MG63 (cell line): ENCODE results near the gene B4GALT6. TPM values are rescaled to one million over a fixed set of nuclear protein-coding genes. Genes with fewer than 3 reads are reported as not detected.

Experiments used
- DNase-seq: peaks from one replicate; pipeline ENCODE4 v3.0.0-alpha.2; 2020
- H3K27me3 ChIP-seq: fragments of 250-450 bp; sonication (Bioruptor Pico); 2 replicates; pipeline ENCODE4 v1.5.1; 2020; ENCODE audit warnings: mild to moderate bottlenecking, moderate library complexity
- H3K36me3 ChIP-seq: fragments of 250-450 bp; sonication (Bioruptor Pico); 2 replicates; pipeline ENCODE4 v1.5.1; 2020; ENCODE audit warnings: mild to moderate bottlenecking, moderate library complexity
- H3K4me3 ChIP-seq: fragments of 250-450 bp; sonication (Bioruptor Pico); 2 replicates; pipeline ENCODE4 v1.5.1; 2020; ENCODE audit warnings: mild to moderate bottlenecking, moderate library complexity
- H3K9me3 ChIP-seq: fragments of 250-450 bp; sonication (Bioruptor Pico); 2 replicates; pipeline ENCODE4 v1.5.1; 2020; ENCODE audit warnings: mild to moderate bottlenecking, moderate library complexity
- total RNA-seq: library from RNA; depleted of rRNA; stranded (reverse); fragments of >200 nt; shearing (Covaris generic); gene quantifications from 2 replicates; pipeline ENCODE4 v1.2.3, GENCODE V29; 2014; ENCODE audit warnings: low replicate concordance

The B4GALT6 gene
- total RNA-seq, 1 experiment from 2014 or later, result 1.7 TPM

DNA sequence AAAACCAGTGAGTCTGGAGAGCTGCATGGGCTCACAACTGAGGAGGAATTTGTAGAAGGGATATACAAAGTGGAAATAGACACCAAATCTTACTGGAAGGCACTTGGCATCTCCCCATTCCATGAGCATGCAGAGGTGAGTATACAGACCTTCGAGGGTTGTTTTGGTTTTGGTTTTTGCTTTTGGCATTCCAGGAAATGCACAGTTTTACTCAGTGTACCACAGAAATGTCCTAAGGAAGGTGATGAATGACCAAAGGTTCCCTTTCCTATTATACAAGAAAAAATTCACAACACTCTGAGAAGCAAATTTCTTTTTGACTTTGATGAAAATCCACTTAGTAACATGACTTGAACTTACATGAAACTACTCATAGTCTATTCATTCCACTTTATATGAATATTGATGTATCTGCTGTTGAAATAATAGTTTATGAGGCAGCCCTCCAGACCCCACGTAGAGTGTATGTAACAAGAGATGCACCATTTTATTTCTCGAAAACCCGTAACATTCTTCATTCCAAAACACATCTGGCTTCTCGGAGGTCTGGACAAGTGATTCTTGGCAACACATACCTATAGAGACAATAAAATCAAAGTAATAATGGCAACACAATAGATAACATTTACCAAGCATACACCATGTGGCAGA, 89.1 kb downstream of the B4GALT6 start:
- H3K36me3 ChIP-seq, result no peaks in the 10 kb centered on the region
- H3K9me3 ChIP-seq, result no peaks in the 10 kb centered on the region
- no peaks in the 10 kb centered on the region for H3K27me3 ChIP-seq
- no peak overlapping the region for H3K4me3 ChIP-seq
- DNase-seq, result no peak

DNA sequence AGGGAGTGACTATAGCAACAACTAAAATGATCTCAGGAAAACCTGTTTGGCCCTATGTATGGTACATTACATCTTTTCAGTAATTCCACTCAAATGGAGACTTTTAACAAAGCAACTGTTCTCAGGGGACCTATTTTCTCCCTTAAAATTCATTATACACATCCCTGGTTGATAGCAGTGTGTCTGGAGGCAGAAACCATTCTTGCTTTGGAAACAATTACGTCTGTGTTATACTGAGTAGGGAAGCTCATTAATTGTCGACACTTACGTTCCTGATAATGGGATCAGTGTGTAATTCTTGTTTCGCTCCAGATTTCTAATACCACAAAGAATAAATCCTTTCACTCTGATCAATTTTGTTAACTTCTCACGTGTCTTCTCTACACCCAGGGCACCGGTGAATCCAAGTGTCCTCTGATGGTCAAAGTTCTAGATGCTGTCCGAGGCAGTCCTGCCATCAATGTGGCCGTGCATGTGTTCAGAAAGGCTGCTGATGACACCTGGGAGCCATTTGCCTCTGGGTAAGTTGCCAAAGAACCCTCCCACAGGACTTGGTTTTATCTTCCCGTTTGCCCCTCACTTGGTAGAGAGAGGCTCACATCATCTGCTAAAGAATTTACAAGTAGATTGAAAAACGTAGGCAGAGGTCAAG, 91.7 kb downstream of the B4GALT6 start:
- H3K27me3 ChIP-seq, result no peaks in the 10 kb centered on the region
- no peak overlapping the region for H3K4me3 ChIP-seq
- no peaks in the 10 kb centered on the region for H3K9me3 ChIP-seq
- DNase-seq, result no peak
- H3K36me3 ChIP-seq, result no peaks in the 10 kb centered on the region

DNA sequence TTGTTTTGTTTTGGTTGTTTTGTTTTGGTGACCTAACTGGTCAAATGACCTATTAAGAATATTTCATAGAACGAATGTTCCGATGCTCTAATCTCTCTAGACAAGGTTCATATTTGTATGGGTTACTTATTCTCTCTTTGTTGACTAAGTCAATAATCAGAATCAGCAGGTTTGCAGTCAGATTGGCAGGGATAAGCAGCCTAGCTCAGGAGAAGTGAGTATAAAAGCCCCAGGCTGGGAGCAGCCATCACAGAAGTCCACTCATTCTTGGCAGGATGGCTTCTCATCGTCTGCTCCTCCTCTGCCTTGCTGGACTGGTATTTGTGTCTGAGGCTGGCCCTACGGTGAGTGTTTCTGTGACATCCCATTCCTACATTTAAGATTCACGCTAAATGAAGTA, 92.8 kb downstream of the B4GALT6 start, which contains the start of gene TTR:
Gene TTR, plus strand, starts transcription at position 250 of the 400 bp plus-strand sequence. Its CDS starts 26 bp downstream, at position 276.
- H3K9me3 ChIP-seq, result no peaks in the 10 kb centered on the region
- H3K27me3 ChIP-seq, result no peaks in the 10 kb centered on the region
- no peaks in the 10 kb centered on the region for H3K36me3 ChIP-seq
- DNase-seq, result no peak
- no peak within 1 kb of the TSS for H3K4me3 ChIP-seq

DNA sequence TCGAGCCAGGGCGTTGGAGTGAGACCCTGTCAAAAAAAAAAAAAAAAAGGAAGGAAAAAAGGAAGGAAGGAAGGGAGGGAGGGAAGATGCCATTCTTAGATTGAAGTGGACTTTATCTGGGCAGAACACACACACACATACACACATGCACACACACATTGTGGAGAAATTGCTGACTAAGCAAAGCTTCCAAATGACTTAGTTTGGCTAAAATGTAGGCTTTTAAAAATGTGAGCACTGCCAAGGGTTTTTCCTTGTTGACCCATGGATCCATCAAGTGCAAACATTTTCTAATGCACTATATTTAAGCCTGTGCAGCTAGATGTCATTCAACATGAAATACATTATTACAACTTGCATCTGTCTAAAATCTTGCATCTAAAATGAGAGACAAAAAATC, 93.3 kb downstream of the B4GALT6 start:
- H3K9me3 ChIP-seq, result no peaks in the 10 kb centered on the region
- H3K4me3 ChIP-seq, result no peak overlapping the region
- no peak for DNase-seq
- H3K36me3 ChIP-seq, result no peaks in the 10 kb centered on the region
- no peaks in the 10 kb centered on the region for H3K27me3 ChIP-seq

DNA sequence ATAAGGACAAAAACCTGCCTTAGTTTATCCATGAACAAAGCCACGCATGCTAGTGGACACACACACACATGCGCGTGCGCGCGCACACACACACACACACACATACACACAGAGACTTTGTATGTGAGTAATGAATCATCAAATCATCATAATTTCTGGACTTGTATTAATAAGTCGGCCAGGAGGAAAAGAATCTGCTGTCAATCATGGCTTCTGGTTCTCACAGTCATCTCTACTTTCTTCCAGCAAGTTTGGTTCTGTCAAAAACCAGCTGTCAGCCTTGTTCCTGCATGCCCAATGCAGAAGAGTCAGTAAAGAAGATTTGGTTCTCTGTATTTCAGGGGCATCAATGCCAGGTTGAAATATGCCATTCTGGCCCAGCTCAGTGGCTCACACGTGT, 93.8 kb downstream of the B4GALT6 start:
- no peak for DNase-seq

DNA sequence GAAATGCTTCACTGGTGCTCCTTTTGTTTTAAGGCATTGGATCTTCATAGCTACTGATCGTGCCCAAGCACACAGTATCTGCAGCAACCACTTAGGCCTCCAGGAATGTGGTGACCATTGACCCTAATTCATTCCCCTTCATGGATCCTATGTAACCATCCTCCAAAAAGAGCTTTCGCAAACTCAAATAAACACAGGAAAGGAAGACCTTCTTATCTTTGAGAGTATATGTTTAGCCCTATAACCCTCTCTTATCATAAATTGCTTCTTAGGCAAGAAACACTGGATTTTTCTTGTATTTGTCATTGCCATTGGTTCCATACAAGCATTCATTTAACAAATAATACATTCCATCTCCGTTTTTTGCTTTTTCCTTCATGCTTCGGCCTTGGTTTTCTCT, 96.9 kb downstream of the B4GALT6 start:
- H3K9me3 ChIP-seq, result no peaks in the 10 kb centered on the region
- H3K27me3 ChIP-seq, result no peaks in the 10 kb centered on the region
- H3K36me3 ChIP-seq, result no peaks in the 10 kb centered on the region
- no peak for DNase-seq
- H3K4me3 ChIP-seq, result no peak overlapping the region

More for the DNA sequence above, 93.8 kb downstream of the B4GALT6 start:
- H3K9me3 ChIP-seq, result no peaks in the 10 kb centered on the region
- no peaks in the 10 kb centered on the region for H3K36me3 ChIP-seq
- no peaks in the 10 kb centered on the region for H3K27me3 ChIP-seq
- no peak overlapping the region for H3K4me3 ChIP-seq

DNA sequence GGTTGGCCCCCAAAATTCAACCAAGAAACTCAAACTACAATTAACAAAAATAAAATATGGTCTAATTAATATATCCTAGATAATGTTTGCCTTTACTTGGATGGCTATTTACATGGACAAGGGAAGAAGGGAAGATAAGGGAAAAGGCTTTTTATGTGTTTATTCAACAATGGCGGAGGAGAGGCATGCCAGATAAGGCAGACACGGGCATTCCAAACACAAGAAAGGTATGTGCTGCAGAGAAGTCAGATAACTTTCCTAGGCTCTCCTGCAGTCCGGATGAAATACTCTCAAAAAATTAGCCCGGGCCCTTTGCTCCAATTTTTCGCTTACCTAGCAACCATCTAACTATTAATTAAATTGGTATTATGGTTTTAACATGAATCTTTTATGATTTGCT, 97.8 kb downstream of the B4GALT6 start:
- H3K9me3 ChIP-seq, result no peaks in the 10 kb centered on the region
- H3K4me3 ChIP-seq, result no peak overlapping the region
- H3K36me3 ChIP-seq, result no peaks in the 10 kb centered on the region
- no peaks in the 10 kb centered on the region for H3K27me3 ChIP-seq
- no peak for DNase-seq

DNA sequence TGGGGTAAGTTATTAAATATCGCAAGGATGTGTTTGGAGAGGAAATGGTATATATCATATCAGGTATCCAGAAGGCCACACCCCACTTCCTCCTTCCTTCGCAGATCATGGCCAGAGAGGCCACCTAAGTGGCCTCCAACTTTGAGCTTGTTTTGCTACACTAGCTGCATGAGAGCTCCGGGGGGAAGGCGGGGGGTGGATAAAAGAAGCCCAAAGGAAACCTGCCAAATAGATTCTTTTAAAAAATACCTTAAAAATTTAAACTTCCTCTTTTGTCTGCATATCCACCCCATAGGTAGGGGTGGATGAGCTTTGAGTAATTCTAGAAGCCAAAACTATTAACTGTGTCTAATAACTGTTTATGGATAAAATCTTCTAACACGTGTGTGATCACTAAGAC, 98.4 kb downstream of the B4GALT6 start:
- DNase-seq, result no peak
- Histone ChIP-seq H3K36me3 (no peaks in the 10 kb centered on the region), H3K9me3 (no peaks in the 10 kb centered on the region), H3K4me3 (no peak overlapping the region), H3K27me3 (no peaks in the 10 kb centered on the region)

DNA sequence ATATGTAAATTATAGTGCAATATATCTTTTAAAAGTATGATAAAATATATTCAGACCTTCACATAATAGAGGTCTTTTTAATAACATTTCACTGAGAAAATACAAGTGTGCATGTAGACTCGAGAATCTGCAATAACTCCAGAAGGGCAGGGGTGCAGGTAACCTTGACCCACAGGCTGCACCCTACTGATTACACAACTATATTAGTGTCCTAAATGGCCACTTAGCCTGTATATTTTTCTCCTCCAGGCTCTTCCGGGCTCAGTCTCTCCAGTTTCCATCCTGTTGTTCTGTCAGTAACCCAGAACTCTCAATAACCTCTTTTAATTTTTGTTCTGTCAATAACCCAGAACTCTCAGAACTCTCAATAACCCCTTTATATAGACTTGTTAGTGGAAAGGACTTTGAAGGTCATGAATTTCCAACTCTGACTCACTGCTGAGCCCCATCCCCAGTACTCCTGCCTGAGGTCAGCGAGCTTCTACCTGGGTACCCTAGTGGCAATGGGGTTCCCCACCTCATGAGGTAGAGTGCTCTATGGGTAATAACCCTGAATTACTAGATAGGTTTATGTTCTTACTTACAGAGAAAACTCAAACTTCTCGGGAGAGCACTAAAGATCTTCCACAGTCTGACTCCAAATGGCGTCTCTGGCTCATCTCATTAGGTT, 101.1 kb downstream of the B4GALT6 start:
- H3K27me3 ChIP-seq, result no peaks in the 10 kb centered on the region
- no peak overlapping the region for H3K4me3 ChIP-seq
- DNase-seq, result no peak
- no peaks in the 10 kb centered on the region for H3K36me3 ChIP-seq
- H3K9me3 ChIP-seq, result no peaks in the 10 kb centered on the region

DNA sequence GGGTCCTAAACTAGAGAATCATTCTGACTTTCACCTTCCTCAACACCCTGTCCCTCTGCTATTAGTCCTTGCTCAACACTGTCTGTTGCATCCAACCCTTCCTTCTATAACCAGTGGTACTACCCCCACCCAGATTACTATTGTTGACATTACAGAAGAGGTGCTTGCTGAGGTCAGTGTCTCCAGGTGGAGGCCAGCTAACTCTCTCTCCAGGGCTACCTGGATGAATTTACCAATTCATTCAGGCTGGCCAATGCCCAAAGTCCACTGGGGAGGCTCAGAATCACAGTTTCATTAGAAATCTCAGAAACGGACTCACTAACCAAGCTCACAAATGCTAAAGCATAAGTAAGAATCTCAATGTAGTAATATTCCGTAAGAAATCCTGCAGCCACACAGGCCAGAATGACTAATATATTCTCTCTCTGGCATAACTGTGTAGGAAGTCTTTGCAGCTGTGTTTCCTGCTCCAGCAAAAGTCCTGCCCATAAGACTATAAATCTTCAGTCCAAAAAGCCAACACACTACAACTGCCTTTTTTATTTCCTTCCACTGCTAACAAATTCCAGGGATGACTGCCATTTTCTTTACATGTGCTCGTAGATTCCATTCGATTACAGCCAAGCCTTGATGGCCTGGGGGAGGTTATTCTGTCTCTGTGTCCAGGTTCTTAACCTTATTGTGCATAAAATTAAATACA, 102.7 kb downstream of the B4GALT6 start:
- peak; percentile 3 for DNase-seq
- no peaks in the 10 kb centered on the region for H3K9me3 ChIP-seq
- H3K4me3 ChIP-seq, result no peak overlapping the region
- H3K27me3 ChIP-seq, result no peaks in the 10 kb centered on the region
- no peaks in the 10 kb centered on the region for H3K36me3 ChIP-seq

DNA sequence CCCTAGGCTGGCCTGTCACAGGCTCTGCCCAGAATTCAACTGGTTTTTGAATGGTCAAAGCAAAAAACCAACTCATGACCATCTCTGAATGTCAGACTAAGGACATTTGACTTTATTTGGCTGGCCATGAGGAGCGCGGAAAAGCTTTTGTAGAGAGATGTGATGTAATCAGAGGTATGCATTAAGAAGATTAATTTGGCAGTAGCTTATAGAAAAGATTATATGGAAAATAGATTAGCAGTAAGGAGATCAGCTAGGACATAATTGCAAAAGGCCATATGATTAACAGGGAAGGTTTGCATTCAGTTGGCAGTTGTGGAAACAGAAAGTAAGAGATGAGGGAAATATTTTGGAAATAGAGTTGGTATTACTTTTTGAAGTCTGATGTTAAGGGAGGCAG, 105.0 kb downstream of the B4GALT6 start:
- Histone ChIP-seq H3K36me3 (no peaks in the 10 kb centered on the region), H3K4me3 (no peak overlapping the region), H3K9me3 (no peaks in the 10 kb centered on the region), H3K27me3 (no peaks in the 10 kb centered on the region)
- no peak for DNase-seq

DNA sequence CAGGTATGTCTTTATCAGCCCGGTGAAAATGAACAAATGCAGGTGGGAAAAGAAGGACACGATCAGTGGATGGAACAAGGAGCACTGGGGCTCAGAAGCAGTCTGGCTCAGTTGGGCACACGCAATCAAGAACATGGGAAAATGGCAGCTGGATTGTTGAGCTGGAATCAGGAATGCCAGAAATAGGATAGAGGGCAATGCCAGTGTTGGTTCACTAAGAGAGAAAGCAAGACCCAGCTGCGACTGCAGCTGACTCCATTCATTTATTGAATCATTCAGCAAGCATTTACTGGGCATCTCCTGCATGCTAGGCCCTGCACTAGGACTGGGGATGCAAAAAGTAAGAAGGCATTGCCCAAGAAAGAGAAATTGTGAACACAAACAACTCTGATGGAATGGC, 106.3 kb downstream of the B4GALT6 start:
- Histone ChIP-seq H3K27me3 (no peaks in the 10 kb centered on the region), H3K9me3 (no peaks in the 10 kb centered on the region), H3K36me3 (no peaks in the 10 kb centered on the region), H3K4me3 (no peak overlapping the region)
- no peak for DNase-seq

DNA sequence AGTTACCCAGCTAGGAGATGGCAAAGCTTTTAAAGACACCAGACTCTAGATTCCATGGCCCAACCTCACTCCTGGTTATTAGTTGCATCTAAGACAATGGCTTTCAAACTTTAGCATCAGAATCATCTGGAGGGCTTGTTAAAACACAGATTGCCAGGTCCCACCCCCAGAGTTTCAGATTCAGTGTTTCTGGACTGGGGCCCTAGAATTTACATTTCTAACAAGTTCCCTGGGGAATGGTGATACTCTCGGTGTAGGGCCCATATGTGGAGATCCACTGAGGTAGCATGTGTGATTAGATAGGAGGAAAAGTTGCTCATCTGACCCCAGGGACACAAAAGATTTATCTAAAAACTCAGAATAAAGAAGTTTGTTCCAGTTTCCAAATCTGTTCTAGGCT, 107.2 kb downstream of the B4GALT6 start:
- no peak overlapping the region for H3K4me3 ChIP-seq
- H3K27me3 ChIP-seq, result no peaks in the 10 kb centered on the region
- DNase-seq, result no peak
- no peaks in the 10 kb centered on the region for H3K9me3 ChIP-seq
- no peaks in the 10 kb centered on the region for H3K36me3 ChIP-seq

DNA sequence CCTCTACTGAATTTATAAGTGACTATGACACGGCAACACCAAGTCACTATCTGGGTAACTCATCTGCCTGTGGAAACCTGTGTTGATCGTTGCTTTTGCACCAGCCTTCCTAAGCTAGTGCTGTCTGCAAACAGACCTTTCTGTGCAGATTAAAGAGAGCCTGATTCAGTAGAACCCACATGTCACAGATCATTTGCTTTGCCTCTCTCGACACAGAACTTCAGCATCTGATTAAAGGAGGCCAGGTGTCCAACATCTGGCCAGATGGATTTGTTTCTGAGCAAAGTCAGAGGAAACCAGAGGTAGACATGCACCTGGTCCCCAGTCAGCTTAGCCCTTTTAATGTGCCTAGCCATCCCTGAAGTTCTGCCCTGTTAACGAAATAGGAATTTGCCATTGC, 107.7 kb downstream of the B4GALT6 start:
- Histone ChIP-seq H3K36me3 (no peaks in the 10 kb centered on the region), H3K4me3 (no peak overlapping the region), H3K27me3 (no peaks in the 10 kb centered on the region), H3K9me3 (no peaks in the 10 kb centered on the region)
- no peak for DNase-seq

DNA sequence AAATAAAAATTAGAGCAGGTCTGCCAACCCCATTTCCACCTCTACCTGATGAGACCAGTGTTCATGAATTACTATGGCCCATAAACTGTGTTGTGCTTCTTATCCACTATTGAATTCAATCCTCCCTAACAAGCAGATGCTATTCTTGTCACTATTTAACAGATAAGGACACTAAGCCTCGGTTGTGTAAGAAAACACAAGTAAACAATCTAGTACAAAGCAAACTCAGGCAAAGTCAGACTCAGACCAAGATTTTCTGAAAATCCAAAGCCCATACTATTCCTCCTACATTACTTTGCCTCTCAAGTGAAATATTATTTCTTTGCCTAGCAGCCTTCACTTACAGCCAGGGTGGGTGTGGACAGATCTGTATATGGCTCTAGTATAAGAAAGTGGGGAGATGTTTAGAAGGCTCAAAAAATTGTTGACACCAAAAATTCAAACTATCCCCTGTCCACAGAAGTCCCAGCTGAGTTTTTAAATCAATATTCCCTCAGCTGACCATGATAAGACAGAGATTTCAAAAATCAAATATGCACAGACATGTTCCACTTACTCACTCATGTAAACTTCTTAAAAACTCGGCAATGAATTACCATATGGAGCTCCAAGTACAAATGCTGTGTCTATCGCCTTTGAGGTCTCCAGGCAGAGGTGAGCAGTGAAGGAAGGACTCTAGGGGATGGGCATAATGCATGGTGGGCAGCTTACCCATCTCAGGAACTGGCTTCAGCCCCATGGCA, 108.7 kb downstream of the B4GALT6 start:
- Histone ChIP-seq H3K36me3 (no peaks in the 10 kb centered on the region), H3K27me3 (no peaks in the 10 kb centered on the region), H3K4me3 (no peak overlapping the region), H3K9me3 (no peaks in the 10 kb centered on the region)
- no peak for DNase-seq

DNA sequence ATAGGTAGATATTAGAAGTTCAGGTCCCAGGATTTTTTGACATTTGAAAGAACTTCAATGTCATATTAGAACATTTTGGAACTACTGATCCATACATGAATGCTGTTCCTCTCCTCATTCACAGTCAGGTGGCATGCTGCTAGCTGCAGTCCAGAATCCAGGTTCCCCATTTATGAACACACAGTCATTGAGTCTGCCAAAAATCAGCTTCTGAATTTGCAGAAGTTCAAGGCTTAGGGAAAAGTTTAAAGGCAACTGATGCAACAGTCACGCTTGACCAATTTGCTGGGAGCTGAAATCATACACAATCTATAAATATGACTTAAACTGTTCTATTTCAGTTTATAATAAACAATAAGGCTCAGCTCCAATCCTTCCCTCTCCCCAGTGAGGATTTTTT, 110.0 kb downstream of the B4GALT6 start:
- H3K4me3 ChIP-seq, result no peak overlapping the region
- H3K9me3 ChIP-seq, result no peaks in the 10 kb centered on the region
- H3K27me3 ChIP-seq, result no peaks in the 10 kb centered on the region
- no peak for DNase-seq
- no peaks in the 10 kb centered on the region for H3K36me3 ChIP-seq
